Cardiac muscle cell (in vitro differentiated cells and primary cell): ENCODE measurements around the gene IL6R. TPM values are rescaled to one million over a fixed set of nuclear protein-coding genes. Genes with fewer than 3 reads are reported as not detected.

Experiments used
- DNase-seq, 2 donors: peaks; one replicate each; pipeline versions ENCODE4 v3.0.0 to v3.0.0-alpha.2; 2010 to 2017; ENCODE audit warnings: low read depth in 1 of 2, low spot score in 1 of 2
- H3K27ac ChIP-seq: fragments of 200-600 bp; sonication (generic); 2 replicates; pipeline ENCODE4 v1.5.1; 2016
- H3K27me3 ChIP-seq: fragments of 200-600 bp; sonication (generic); 2 replicates; pipeline ENCODE4 v1.6.0; 2016; ENCODE audit warnings: control low read depth
- H3K36me3 ChIP-seq: fragments of 200-600 bp; sonication (generic); 2 replicates; pipeline ENCODE4 v1.5.1; 2016; ENCODE audit warnings: control low read depth
- H3K4me1 ChIP-seq: fragments of 200-600 bp; sonication (generic); 2 replicates; pipeline ENCODE4 v1.8.1; 2017; ENCODE audit warnings: low read depth, mild to moderate bottlenecking, mixed run types
- H3K4me3 ChIP-seq: fragments of 200-600 bp; sonication (generic); 2 replicates; pipeline ENCODE4 v1.5.1; 2016; ENCODE audit warnings: mild to moderate bottlenecking
- H3K9me3 ChIP-seq: fragments of 200-600 bp; sonication (generic); 2 replicates; pipeline ENCODE4 v1.5.1; 2017; ENCODE audit warnings: low read depth, mild to moderate bottlenecking, control low read depth
- polyA plus RNA-seq: library from polyadenylated mRNA; unstranded; fragments of >200 nt; fragmentation: Nextera tagmentation; extraction: Ambion mirVana; gene quantifications from 2 replicates; pipeline ENCODE4 v1.2.1, GENCODE V29; 2016
- total RNA-seq: library from RNA; depleted of rRNA; stranded (reverse); fragments of >200 nt; gene quantifications from 2 replicates; pipeline ENCODE4 v1.2.3, GENCODE V29; 2016
- TF ChIP-seq, protein P1 (sequence below): IDR thresholded peaks from 2 replicates; pipeline ENCODE4 v1.5.1; 2012; ENCODE audit warnings: low read depth, mild to moderate bottlenecking, low read length

IL6R gene
- total and polyA plus RNA-seq, 2 experiments from 2014 or later = 2.5 to 5.2 TPM

DNA sequence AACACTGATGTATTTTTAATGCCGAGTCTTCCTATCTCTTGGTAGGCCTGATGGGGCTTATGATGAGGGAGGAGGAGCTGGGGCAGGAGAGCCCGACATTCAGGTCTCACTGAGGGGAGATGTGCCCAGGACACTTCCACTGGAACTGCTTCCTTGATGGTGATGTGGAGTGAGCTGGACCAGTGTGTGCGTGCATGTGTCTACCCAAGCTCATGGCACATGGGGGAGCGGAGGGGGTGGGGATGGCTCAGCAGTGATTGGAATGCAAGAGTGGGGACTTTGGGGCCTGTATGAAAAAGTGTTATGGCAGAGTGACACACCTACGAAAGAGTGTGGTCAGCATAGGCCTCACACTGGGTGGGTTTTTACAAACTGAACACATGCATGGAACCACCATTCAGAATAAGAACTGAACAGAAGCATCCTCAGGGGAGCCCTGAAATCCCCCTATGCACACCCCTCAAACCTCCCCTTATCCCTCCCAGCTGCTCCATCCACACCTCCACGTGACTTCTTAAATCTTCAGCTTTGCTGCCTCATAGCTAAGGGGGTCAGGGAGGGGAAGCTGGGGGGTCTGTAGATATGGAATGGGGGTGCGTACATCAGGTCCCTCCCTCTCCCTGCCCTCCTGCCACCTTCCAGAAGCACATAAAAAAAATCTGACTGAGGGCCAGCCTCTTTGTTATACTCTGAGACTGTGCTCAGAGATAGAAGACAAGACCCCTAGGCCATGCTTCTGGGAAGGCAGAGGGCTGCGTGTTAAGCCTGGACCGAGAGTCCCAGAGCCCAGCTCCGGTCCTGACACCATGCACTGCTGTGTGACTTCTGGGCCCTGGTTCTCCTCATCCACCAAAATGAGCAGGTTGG is 11.6 kb downstream of the IL6R start:
- no peaks in the 10 kb centered on the region for H3K9me3 ChIP-seq
- DNase-seq = no peak

DNA sequence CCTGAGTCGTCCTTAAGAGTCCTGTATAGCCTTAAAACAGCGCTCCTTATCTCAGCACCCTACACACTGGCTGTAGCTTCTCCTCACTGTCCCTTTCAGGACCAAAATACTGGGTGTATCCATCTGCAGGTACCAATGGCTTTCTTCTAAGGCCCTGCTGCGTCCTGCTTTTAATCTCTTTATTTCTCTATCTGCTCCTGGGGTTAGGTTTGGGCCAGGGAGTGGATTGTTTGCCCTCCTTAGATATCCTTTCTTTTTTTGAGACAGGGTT is 12.1 kb downstream of the IL6R start:
- Histone ChIP-seq H3K4me1 (peaks cover 9% of the 10 kb centered on the region), H3K9me3 (no peaks in the 10 kb centered on the region), H3K36me3 (no peaks in the 10 kb centered on the region), H3K4me3 (no peak overlapping the region), H3K27ac (no peak overlapping the region), H3K27me3 (no peaks in the 10 kb centered on the region)
- TF ChIP-seq, protein P1, sequence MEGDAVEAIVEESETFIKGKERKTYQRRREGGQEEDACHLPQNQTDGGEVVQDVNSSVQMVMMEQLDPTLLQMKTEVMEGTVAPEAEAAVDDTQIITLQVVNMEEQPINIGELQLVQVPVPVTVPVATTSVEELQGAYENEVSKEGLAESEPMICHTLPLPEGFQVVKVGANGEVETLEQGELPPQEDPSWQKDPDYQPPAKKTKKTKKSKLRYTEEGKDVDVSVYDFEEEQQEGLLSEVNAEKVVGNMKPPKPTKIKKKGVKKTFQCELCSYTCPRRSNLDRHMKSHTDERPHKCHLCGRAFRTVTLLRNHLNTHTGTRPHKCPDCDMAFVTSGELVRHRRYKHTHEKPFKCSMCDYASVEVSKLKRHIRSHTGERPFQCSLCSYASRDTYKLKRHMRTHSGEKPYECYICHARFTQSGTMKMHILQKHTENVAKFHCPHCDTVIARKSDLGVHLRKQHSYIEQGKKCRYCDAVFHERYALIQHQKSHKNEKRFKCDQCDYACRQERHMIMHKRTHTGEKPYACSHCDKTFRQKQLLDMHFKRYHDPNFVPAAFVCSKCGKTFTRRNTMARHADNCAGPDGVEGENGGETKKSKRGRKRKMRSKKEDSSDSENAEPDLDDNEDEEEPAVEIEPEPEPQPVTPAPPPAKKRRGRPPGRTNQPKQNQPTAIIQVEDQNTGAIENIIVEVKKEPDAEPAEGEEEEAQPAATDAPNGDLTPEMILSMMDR = no peak
- no peak for DNase-seq

More for the DNA sequence above, 11.6 kb downstream of the IL6R start:
- no peaks in the 10 kb centered on the region for H3K36me3 ChIP-seq
- TF ChIP-seq, protein P1 = no peak
- H3K4me1 ChIP-seq = peaks cover 9% of the 10 kb centered on the region
- H3K27ac ChIP-seq = no peak overlapping the region
- no peak overlapping the region for H3K4me3 ChIP-seq
- no peaks in the 10 kb centered on the region for H3K27me3 ChIP-seq

DNA sequence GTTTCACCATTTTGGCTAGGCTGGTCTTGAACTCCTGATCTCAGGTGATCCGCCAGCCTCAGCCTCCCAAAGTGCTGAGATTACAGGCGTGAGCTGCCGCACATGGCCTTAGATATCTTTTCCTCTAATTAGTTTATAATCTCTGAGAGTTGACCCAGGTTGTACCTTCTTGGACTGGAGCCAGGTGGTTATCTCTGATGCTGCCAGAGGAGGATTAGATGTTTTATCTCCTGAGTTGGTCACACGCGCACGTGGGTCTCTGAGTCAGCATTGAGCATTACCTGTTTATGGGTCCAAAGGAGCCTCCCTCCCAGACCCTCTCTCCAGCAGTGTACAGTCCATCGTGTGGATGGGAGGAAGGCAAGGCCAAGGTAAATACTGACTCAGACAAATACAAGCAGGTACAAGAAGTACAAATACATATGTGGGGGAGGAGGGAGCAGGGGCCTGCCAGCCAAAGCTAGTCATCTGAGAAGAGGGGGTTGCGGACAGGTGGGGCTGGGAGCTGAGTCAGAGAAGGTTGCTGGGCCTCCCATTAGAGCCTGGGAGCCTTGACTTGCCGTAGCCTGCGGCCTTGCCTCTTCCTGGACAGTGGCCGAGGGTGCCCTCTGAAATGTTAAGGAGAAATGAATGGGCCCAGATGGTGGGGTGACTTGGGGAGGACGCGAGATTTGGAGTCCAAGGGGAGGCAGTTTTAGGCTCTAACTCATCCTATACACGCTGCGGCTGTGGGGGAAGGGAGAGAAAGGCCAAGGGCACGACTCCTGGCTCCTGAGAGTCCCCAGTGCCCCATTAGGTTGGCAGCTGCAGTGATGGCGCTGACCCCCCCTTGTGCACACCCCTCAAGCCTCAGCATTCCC is 13.1 kb downstream of the IL6R start:
- TF ChIP-seq, protein P1 = no peak
- no peaks in the 10 kb centered on the region for H3K36me3 ChIP-seq
- peaks cover 9% of the 10 kb centered on the region for H3K4me1 ChIP-seq
- no peak for DNase-seq
- H3K4me3 ChIP-seq = no peak overlapping the region
- no peaks in the 10 kb centered on the region for H3K9me3 ChIP-seq
- no peaks in the 10 kb centered on the region for H3K27me3 ChIP-seq
- no peak overlapping the region for H3K27ac ChIP-seq

DNA sequence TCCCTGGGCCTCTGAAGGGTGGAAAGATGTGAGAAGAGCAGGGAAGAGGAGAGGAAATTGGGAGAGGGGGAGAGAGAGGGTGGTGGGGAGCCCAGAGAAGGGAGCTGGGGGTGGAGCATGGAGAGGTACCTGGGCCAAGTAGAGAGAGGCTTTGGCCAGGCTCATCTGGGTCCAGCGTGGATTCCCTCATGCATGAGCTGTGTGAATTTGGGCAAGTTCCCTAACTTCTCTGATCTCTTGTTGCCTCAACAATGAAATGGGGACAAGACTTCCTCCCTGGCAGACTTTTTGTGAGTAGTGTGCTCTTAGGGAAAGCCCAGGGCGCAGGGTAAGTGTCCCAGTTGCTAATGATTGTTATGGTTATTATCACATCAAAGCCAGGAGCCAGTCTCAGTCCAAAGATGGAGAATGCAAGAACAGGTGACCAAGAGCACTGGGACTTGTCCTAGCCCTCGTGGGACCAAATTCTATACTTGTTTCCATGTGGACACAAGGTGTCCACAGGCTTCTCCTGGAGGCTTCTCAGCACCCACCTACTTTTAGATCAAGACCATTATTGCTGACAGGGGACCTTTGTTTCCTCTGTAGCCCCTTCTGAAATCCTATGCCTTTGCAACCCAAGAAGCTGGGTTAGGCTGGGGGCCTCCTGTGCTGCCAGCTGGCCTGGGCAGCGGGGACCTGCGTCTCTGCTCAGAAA is 13.9 kb downstream of the IL6R start:
- no peak overlapping the region for H3K27ac ChIP-seq
- H3K27me3 ChIP-seq = no peaks in the 10 kb centered on the region
- no peak for DNase-seq
- peaks cover 9% of the 10 kb centered on the region for H3K4me1 ChIP-seq
- H3K4me3 ChIP-seq = no peak overlapping the region
- no peaks in the 10 kb centered on the region for H3K36me3 ChIP-seq
- H3K9me3 ChIP-seq = no peaks in the 10 kb centered on the region
- TF ChIP-seq, protein P1 = no peak

DNA sequence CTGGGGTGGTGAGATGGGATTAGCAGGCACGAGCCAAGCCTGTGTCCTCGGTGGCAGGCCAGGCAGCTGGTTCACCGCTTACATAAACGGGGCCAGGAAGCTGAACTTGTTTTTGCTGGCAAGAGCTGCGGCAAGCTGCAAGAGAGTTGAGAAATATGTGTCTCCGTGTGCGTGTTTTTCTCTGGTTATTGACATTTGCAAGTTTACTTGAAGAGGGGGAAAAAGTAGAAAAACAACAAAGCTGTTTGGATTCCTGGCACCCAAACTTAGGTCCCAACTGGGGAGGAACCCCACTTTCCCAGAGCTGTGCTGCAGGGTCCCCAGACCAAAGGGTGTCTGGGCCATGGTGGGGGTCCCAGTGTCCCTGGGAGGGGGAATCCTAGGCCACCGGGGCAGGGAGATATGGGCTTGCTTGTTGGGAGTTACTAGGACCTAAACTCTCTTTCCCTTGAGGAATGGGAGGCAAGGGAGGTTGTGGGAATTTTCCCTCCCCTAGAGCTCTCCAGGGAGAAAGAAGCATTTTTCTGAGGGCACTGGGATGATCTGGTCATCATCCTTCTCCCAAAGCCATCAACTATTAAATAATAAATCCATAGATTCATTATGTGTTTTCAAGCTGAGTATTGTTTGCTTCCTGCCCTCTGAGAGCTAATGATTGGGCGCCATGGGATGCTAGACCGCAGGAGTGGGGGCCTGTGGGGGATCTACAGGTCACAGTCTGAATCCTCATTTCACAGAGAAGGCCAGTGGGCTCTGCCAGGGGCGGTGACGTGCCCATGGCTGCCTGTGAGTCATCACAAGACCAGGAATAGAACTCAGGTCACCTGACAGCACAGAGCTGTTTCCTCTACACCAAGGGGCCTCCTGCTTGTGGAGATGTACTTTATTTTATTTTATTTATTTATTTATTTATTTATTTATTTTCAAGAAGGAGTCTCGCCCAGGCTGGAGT is 14.8 kb downstream of the IL6R start:
- peak in 1 of 2 donors; percentile 97 for DNase-seq
- Histone ChIP-seq H3K27ac (peak overlapping the region; percentile 23), H3K4me1 (peaks cover 9% of the 10 kb centered on the region), H3K9me3 (no peaks in the 10 kb centered on the region), H3K27me3 (no peaks in the 10 kb centered on the region), H3K4me3 (no peak overlapping the region), H3K36me3 (no peaks in the 10 kb centered on the region)
- TF ChIP-seq, protein P1 = no peak
